ENCODE measurements around the gene APLP1. TPM values are rescaled to one million over a fixed set of nuclear protein-coding genes. Genes with fewer than 3 reads are reported as not detected.
"Not testable (repeated sequence)": the region's sequence is repeated elsewhere in the genome, so short reads cannot be mapped to it uniquely, and the experiment has no call there.

Gene APLP1
- total and polyA plus RNA-seq, 4 donors: 0.08 to 0.51 (median 0.16) TPM; not detected in 1

- Histone ChIP-seq H3K4me3 (ENCODE audit: low read depth in 1 of 3, low read length in 3 of 3) (peak overlapping the region in 1 of 3 donors; percentile 57), H3K27me3 (ENCODE audit: control insufficient read depth in 4 of 4, insufficient read depth in 4 of 4, low read length in 3 of 4) (peaks cover 0 to 3% (median 2%) of the 10 kb centered on the region in 4 donors), H3K27ac (ENCODE audit: low read depth in 1 of 2, low read length in 2 of 2) (no peak overlapping the region), H3K9me3 (ENCODE audit: control insufficient read depth in 4 of 4, low read length in 3 of 4) (no peaks in the 10 kb centered on the region), H3K36me3 (ENCODE audit: control insufficient read depth in 4 of 4, insufficient read depth in 3 of 4, low read depth in 1 of 4, low read length in 3 of 4) (no peaks in the 10 kb centered on the region), H3K9ac (ENCODE audit: low read depth in 1 of 2, low read length in 2 of 2) (no peak overlapping the region), H3K4me1 (ENCODE audit: control insufficient read depth in 4 of 4, insufficient read depth in 4 of 4, low read length in 3 of 4) (peaks cover 3 to 17% (median 10%) of the 10 kb centered on the region in 4 donors)
- WGBS: 5% methylated on average over 15 of the region's 15 CpGs
- TF ChIP-seq TAF1 (conservative IDR thresholded peaks at IDR 0.05) (no peak), HNF4A (conservative IDR thresholded peaks at IDR 0.05) (no peak), REST (IDR thresholded peaks at IDR 0.05) (no peak), SP1 (IDR thresholded peaks at IDR 0.05) (no peak), YY1 (IDR thresholded peaks at IDR 0.05) (no peak), RXRA (IDR thresholded peaks at IDR 0.05) (no peak), RAD21 (IDR thresholded peaks at IDR 0.05) (no peak)
- no peak for DNase-seq (ENCODE audit: low spot score)
Observed at GRCh38 chr19:35868823-35869326, 501 bp downstream of the APLP1 start.

GRCh38 chr19:35869327-35870123, 1.2 kb downstream of the APLP1 start:
- Histone ChIP-seq H3K9ac (ENCODE audit: low read depth in 1 of 2, low read length in 2 of 2) (no peak overlapping the region), H3K4me3 (ENCODE audit: low read depth in 1 of 3, low read length in 3 of 3) (no peak overlapping the region), H3K4me1 (ENCODE audit: control insufficient read depth in 4 of 4, insufficient read depth in 4 of 4, low read length in 3 of 4) (peaks cover 3 to 17% (median 10%) of the 10 kb centered on the region in 4 donors), H3K9me3 (ENCODE audit: control insufficient read depth in 4 of 4, low read length in 3 of 4) (no peaks in the 10 kb centered on the region), H3K27ac (ENCODE audit: low read depth in 1 of 2, low read length in 2 of 2) (no peak overlapping the region), H3K36me3 (ENCODE audit: control insufficient read depth in 4 of 4, insufficient read depth in 3 of 4, low read depth in 1 of 4, low read length in 3 of 4) (no peaks in the 10 kb centered on the region), H3K27me3 (ENCODE audit: control insufficient read depth in 4 of 4, insufficient read depth in 4 of 4, low read length in 3 of 4) (peaks cover 0 to 3% (median 2%) of the 10 kb centered on the region in 4 donors)
- no peak for TF ChIP-seq HNF4G (IDR thresholded peaks at IDR 0.05)
- no peak for TF ChIP-seq RAD21 (IDR thresholded peaks at IDR 0.05)
- no peak for TF ChIP-seq MAX (IDR thresholded peaks at IDR 0.05)
- TF ChIP-seq SP1 (IDR thresholded peaks at IDR 0.05): no peak
- no peak for TF ChIP-seq RXRA (IDR thresholded peaks at IDR 0.05)
- TF ChIP-seq ZBTB33 (IDR thresholded peaks at IDR 0.05): no peak
- 4% methylated on average over 51 of the region's 51 CpGs for WGBS
- DNase-seq (ENCODE audit: low spot score): peak; percentile 57

GRCh38 chr19:35870124-35870736, 1.9 kb downstream of the APLP1 start:
- not testable (repeated sequence) for H3K9me3 ChIP-seq (ENCODE audit: control insufficient read depth in 4 of 4, low read length in 3 of 4); H3K9ac ChIP-seq (ENCODE audit: low read depth in 1 of 2, low read length in 2 of 2); H3K27me3 ChIP-seq (ENCODE audit: control insufficient read depth in 4 of 4, insufficient read depth in 4 of 4, low read length in 3 of 4); DNase-seq (ENCODE audit: low spot score); H3K27ac ChIP-seq (ENCODE audit: low read depth in 1 of 2, low read length in 2 of 2); H3K4me3 ChIP-seq (ENCODE audit: low read depth in 1 of 3, low read length in 3 of 3); H3K36me3 ChIP-seq (ENCODE audit: control insufficient read depth in 4 of 4, insufficient read depth in 3 of 4, low read depth in 1 of 4, low read length in 3 of 4)
- 36% methylated on average over 26 of the region's 26 CpGs for whole genome bisulfite sequencing
- peaks cover 3 to 17% (median 10%) of the 10 kb centered on the region in 4 donors for H3K4me1 ChIP-seq (ENCODE audit: control insufficient read depth in 4 of 4, insufficient read depth in 4 of 4, low read length in 3 of 4)

Measured in liver (tissue), 9 donors.